HG03039 (cell line): ENCODE results near the gene CLEC4M.

Experiments
- ATAC-seq: cut with Tn5 transposase; IDR thresholded peaks from one replicate; pipeline ENCODE4 v1.9.1; 2021; ENCODE audit warnings: mild to moderate bottlenecking, moderate library complexity; ENCODE audit not compliant: unreplicated experiment

The CLEC4M gene, protein sequence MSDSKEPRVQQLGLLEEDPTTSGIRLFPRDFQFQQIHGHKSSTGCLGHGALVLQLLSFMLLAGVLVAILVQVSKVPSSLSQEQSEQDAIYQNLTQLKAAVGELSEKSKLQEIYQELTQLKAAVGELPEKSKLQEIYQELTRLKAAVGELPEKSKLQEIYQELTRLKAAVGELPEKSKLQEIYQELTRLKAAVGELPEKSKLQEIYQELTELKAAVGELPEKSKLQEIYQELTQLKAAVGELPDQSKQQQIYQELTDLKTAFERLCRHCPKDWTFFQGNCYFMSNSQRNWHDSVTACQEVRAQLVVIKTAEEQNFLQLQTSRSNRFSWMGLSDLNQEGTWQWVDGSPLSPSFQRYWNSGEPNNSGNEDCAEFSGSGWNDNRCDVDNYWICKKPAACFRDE

DNA sequence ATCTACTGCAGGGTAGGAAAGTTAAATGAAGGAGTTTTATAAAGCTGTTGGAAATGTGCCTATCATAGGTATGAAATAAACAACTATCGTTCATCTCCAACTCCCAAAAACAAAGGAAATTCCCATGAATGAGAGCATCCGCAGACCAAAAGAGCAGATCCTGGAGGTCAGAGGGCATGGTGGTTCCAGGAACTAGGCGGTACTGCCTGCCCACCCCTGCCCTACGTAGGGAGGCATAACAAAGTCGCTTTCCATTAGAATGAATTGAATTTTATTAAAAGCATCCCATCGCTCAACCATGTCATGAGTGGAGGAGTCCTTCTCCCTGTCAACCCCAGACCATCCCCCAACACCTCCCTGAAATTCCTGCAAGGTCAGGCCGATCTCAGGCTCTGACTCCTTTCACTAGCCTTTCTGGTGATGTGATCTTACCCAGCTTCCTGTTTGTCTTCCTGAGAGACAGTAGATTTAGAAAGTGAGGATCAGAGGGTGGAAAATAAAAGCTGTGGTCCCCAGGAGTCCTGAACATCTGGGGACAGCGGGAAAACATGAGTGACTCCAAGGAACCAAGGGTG, at the start of gene CLEC4M:
TSS of gene CLEC4M (plus strand) at position 525 of the 575 bp plus-strand sequence. CDS start at position 549, 24 bp downstream.
- ATAC-seq = no peak

GRCh38 chr19:7715671-7716070, 47.4 kb upstream of the CLEC4M start:
- ATAC-seq = no peak

DNA sequence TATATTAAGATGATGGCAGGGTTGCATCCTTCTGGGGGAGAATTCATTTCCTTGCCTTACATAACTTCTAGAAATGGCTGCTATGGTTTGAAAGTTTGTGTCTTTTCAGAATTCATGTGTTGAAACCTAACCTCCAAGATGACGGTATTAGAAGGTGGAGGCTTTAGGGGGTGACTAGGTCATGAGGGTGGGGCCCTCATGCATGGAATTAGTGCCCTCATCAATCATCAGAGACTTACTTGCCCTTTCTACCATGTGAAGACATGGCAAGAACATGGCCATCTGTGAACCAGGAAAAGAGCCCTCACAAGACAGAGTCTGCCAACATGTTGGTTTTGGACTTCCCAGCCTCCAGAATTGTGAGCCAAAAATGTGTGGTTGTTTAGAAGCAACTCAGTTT, 46.3 kb upstream of the CLEC4M start:
- ATAC-seq = no peak

GRCh38 chr19:7718668-7719067, 44.4 kb upstream of the CLEC4M start:
- no peak for ATAC-seq

GRCh38 chr19:7720351-7720750, 42.7 kb upstream of the CLEC4M start:
- ATAC-seq = no peak

DNA sequence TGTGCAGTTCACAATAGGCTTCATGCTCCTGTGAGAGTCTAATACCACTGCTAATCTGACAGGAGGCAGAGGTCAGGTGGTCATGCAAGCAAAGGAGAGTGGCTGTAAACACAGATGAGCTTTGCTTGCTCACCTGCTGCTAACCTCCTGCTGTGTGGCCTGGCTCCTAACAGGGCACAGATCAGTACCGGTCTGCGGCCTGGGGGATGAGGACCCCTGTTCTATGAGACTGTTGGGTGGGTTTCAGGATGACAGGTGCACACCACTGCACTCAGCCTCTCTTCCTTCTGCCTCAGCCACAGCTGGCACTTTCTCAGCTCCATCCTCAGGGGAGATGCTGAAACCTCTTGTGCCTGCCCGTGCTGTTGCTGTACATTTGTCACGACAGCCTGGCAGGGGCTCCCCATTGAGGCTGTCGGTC, 40.8 kb upstream of the CLEC4M start:
- no peak for ATAC-seq

GRCh38 chr19:7725791-7726190, 37.3 kb upstream of the CLEC4M start:
- no peak for ATAC-seq

GRCh38 chr19:7729211-7729610, 33.8 kb upstream of the CLEC4M start:
- ATAC-seq = no peak

DNA sequence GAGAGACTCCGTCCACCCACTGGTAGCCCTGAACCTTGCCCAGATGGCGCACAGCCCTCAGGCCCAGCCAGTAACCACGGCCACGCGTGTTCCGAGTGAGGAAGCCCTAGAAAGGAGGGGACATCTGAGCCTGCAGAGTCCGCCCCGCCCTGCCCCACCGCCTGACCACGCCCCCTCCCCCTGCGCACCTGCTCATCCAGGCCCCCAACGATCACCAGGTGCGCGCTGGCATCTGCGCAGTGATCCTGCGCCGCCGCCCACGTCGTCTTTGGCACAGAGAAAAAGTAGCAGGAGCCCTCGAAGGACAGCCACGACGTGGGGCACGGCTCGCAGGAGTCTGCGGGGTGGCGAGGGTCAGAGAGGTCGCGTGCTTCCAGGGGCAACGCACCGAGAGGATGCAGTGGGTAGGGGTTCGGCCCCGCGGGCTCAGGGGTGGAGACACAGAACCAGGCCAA, 33.2 kb upstream of the CLEC4M start:
- ATAC-seq = no peak

- ATAC-seq = no peak
Observed at GRCh38 chr19:7730286-7731217, 32.5 kb upstream of the CLEC4M start.

DNA sequence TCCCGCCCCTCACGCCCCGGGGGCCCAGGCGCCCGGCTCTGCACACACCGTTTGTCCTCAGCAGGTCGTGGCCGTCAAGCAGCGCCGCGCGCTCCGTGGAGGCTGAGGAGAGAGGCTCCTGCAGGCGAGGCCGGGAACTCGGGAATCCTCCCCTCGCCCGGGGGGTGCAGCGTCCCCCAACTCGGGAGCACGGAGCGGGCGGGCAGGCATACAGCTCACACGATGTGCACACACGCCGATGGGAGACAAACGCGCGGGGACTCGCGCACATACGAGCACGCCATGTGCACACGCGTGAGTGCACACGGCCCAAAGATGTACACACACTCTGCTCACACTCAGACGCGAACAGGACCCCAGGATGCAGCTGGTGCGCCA, 31.8 kb upstream of the CLEC4M start:
- no peak for ATAC-seq

DNA sequence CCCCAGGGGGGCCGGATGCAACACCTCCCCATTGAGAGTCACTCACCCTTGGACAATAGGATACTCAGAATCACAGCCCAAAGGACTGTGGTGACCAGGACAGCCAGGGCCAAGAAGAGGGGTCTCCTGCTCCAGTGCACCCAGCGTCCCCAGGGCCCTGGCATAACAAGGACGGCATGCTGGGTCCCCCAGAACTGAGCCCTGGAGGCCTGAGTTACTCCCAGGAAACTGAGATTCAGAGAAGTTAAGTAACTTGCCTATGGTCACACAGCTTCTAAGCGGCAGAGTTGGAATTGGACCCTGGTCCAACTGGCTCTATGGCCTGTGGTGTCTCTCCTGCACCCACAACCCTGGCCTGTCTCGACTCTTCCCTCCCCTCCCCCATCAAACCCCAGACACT, 31.4 kb upstream of the CLEC4M start:
- ATAC-seq = no peak

DNA sequence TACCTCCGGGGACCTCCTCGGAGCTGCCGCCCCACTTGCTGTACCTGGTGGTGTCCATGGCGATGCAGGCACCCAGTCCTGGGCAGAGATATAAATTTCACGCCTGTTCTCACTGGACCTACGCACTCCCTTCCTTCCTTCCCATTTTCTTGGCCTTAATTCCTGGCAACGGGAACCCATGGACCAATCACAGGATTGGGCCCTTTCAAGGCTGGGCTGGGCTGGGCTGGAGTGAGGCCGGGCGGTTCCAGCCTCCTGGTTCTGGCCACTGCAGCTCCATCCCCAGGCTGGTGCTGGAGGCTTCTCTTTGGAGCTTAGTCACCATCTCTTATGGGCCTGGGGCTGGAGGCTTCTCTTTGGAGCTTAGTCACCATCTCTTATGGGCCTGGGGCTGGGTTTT, 31.0 kb upstream of the CLEC4M start, which contains the start of gene CLEC4G:
TSS of gene CLEC4G (minus strand) at position 66 of the 400 bp plus-strand sequence. CDS start at position 58, 8 bp downstream.
- no peak for ATAC-seq

DNA sequence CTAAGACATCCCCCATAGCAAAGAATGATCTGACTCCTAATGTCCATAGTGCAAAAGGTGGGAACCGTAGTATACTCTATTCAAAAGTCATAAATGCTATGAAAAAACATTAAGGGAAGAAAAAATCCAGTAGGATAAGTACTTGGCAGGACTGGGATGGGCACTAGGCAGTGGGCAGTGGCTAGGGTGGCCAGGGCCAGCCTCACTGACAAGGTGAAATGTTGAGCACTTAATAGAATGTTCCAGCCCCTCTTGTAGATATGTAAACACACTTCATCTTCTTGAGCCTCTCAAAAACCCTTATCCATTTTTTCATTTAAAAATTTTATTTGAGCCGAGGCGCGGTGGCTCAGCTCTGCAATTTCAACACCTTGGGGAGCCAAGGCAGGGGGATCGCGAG, 29.7 kb upstream of the CLEC4M start:
- no peak for ATAC-seq

- ATAC-seq = no peak
Observed at GRCh38 chr19:7734220-7735203, 28.5 kb upstream of the CLEC4M start.

DNA sequence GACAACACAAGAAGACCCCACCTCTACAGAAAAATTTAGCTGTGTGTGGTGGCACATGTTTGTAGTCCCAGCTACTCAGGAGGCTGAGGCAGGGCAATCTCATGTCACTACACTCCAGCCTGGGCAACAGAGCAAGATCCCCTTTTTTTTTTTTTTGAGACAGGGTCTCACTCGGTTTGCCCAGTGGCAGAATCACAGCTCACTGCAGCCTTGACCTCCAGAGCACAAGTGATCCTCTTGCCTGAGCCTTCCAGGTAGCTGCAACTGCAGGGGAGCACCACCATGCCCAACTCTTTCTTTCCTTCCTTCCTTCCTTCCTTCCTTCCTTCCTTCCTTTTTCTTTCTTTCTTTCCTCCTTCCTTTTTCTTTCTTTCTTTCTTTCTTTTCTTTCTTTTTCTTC, 26.9 kb upstream of the CLEC4M start:
- no peak for ATAC-seq

- no peak for ATAC-seq
Observed at GRCh38 chr19:7737215-7737614, 25.8 kb upstream of the CLEC4M start.

DNA sequence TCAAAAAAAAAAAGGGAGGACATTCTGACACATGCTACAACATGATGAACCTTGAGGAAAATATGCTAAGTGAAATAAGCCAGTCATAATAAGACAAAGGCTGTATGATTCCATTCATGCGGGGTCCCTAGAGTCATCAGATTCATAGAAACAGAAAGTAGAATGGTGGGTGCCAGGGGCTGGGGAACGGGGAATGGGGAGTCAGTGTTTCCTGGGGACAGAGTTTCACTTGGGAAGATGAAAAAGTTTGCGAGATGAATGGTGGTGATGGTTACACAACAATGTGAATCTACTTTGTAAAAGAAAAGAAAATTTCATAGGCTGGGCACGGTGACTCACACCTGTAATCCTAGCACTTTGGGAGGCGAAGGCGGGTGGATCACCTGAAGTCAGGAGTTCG, 25.0 kb upstream of the CLEC4M start:
- ATAC-seq = no peak

- no peak for ATAC-seq
Observed at GRCh38 chr19:7739211-7739755, 23.8 kb upstream of the CLEC4M start.
